ENCODE results near the gene NOSIP.

The NOSIP gene

DNA sequence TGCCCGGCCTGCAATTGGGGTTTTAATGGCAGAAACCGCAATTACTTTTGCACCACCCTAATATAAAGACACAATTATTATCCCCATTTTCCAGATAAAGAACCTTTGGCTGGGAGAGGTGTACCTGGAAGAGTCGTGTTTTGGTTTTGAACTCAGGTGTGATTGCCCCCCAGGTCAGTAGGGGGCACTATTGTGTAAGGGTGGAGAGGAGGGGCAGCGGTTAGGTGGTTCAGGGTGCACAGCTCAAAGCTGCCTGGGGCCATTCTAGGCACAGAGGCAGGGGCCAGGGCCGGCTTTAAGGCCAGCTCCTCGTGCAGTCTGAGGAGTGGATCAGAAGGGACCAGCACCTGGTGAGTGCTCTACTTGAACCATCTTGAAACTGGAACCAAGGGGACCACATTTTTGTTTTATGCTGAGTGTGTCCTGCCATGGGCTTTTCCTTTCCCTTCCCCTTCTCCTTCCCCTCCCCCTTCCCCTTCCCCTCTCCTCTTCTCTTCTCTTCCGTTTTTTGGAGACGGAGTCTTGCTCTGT is 73.7 kb downstream of the NOSIP start:
- TF ChIP-seq, protein P1, sequence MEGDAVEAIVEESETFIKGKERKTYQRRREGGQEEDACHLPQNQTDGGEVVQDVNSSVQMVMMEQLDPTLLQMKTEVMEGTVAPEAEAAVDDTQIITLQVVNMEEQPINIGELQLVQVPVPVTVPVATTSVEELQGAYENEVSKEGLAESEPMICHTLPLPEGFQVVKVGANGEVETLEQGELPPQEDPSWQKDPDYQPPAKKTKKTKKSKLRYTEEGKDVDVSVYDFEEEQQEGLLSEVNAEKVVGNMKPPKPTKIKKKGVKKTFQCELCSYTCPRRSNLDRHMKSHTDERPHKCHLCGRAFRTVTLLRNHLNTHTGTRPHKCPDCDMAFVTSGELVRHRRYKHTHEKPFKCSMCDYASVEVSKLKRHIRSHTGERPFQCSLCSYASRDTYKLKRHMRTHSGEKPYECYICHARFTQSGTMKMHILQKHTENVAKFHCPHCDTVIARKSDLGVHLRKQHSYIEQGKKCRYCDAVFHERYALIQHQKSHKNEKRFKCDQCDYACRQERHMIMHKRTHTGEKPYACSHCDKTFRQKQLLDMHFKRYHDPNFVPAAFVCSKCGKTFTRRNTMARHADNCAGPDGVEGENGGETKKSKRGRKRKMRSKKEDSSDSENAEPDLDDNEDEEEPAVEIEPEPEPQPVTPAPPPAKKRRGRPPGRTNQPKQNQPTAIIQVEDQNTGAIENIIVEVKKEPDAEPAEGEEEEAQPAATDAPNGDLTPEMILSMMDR (IDR thresholded peaks at IDR 0.05) = peak; percentile 90
